Activated gamma-delta T cell treated with anti-CD3 and anti-CD28 coated beads, Interleukin-2, amount 50 U/mL, for 16 hours (primary cell): ENCODE measurements around the gene EIF4B.
A peak's percentile ranks its signal among the peaks of the same experiment; 100 is the strongest.

Experiments used
- DNase-seq: peaks from one replicate; pipeline ENCODE4 v3.0.0-alpha.2; 2020; ENCODE audit warnings: low read depth

Gene EIF4B

DNA sequence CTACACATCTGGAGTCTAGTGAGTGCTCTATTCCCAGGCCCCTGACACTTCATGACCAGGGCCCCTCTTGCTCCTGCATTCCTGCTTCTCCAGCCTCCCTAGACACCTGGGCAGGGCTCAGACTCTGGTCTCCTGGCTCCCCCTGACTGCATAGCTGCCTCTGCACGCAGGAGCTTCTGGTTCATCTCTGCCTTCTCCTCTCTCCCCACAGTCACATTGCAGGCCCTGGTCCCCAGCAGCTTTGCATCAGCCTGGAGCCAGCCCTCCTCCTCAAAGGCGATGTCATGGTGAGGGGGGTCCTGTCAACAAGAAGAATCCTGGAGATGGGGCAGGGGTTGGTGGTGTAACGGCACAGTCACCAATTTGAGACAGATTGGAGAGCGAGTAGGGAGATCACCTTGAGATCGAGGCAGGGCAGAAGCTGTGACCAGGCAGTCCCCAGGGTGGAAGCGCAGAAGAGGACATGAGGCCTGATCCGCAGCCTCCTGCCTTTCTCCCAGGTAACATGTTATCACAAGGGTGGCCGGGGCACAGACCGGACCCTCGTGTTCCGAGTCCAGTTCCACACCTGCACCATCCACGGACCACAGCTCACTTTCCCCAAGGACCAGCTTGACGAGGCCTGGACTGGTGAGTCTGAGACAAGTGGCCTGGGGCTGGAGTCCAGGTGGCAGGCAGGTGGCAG lies 51.7 kb downstream of the EIF4B start:
- DNase-seq, result no peak

DNA sequence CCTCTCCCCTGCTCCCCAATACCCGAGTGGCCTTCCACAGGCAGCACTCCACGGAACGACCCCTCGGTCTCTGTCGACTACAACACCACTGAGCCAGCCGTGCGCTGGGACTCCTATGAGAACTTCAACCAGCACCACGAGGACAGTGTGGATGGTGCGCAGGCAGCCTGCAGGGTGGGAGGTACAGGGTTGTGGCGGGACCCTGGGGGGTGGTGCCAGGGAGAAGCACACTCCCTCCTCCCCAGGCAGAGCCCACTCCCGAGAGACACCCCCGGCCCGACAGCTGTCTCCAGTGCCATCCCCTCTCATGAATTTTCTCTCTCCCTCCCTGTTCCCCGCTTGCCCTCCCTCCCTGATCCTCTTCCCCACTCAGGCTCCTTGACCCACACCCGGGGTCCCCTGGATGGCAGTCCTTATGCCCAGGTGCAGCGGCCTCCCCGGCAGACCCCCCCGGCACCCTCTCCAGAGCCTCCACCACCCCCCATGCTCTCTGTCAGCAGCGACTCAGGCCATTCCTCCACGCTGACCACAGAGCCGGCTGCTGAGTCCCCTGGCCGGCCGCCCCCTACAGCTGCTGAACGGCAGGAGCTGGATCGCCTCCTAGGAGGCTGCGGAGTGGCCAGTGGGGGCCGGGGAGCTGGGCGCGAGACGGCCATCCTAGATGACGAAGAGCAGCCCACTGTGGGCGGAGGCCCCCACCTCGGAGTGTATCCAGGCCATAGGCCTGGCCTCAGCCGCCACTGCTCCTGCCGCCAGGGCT lies 52.6 kb downstream of the EIF4B start:
- DNase-seq, result no peak

DNA sequence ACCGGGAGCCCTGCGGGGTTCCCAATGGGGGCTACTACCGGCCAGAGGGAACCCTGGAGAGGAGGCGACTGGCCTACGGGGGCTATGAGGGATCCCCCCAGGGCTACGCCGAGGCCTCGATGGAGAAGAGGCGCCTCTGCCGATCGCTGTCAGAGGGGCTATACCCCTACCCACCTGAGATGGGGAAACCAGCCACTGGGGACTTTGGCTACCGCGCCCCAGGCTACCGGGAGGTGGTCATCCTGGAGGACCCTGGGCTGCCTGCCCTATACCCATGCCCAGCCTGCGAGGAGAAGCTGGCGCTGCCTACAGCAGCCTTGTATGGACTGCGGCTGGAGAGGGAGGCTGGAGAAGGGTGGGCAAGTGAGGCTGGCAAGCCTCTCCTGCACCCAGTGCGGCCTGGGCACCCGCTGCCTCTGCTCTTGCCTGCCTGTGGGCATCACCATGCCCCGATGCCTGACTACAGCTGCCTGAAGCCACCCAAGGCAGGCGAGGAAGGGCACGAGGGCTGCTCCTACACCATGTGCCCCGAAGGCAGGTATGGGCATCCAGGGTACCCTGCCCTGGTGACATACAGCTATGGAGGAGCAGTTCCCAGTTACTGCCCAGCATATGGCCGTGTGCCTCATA lies 53.3 kb downstream of the EIF4B start:
- DNase-seq, result no peak

DNA sequence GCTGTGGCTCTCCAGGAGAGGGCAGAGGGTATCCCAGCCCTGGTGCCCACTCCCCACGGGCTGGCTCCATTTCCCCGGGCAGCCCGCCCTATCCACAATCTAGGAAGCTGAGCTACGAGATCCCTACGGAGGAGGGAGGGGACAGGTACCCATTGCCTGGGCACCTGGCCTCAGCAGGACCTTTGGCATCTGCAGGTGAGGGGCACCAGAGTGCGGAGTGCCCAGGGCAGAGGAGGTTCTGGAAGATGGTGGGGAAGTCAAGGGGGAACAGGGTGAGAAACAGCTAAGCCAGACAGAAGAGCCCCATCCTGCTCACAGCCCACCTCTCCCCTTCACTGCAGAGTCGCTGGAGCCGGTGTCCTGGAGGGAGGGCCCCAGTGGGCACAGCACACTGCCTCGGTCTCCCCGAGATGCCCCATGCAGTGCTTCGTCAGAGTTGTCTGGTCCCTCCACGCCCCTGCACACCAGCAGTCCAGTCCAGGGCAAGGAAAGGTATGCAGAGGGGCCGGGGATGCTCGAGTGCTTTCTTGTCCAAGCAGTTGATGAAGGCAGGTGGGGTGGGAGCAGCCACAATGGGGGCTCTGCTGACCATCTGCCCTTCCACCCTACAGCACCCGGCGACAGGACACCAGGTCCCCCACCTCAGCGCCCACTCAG lies 53.9 kb downstream of the EIF4B start:
- no peak for DNase-seq

DNA sequence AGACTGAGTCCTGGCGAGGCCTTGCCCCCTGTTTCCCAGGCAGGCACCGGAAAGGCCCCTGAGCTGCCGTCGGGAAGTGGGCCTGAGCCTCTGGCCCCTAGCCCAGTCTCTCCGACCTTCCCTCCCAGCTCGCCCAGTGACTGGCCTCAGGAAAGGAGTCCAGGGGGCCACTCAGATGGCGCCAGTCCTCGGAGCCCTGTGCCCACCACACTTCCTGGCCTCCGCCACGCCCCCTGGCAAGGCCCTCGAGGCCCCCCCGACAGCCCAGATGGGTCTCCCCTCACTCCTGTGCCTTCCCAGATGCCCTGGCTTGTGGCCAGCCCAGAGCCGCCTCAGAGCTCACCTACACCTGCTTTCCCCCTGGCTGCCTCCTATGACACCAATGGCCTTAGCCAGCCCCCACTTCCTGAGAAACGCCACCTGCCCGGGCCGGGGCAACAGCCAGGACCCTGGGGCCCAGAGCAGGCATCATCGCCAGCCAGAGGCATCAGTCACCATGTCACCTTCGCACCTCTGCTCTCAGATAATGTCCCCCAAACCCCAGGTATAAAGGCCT lies 54.5 kb downstream of the EIF4B start:
- DNase-seq, result no peak

DNA sequence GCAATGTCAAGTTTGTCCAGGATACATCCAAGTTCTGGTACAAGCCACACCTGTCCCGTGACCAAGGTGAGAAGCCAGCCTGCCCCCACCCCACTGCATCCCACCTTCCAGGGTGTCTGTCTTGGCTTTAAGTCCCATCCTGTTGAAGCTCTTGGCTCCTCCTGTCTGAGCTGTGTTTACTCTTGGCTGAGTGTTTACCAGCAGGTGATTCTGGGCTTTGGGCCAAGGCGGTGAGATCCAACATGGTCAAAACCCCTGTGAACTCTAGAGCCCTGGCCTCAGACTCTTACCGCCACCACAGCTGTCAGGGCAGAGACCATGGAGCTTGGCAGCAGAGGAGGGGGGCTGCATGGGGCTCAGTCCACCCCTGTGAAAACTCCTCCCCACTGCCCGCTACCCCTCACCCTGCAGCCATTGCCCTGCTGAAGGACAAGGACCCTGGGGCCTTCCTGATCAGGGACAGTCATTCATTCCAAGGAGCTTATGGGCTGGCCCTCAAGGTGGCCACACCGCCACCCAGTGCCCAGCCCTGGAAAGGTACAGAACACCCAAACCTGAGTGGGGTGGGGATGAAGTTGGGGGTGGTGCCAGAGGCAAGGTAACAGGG lies 55.3 kb downstream of the EIF4B start:
- DNase-seq, result no peak

DNA sequence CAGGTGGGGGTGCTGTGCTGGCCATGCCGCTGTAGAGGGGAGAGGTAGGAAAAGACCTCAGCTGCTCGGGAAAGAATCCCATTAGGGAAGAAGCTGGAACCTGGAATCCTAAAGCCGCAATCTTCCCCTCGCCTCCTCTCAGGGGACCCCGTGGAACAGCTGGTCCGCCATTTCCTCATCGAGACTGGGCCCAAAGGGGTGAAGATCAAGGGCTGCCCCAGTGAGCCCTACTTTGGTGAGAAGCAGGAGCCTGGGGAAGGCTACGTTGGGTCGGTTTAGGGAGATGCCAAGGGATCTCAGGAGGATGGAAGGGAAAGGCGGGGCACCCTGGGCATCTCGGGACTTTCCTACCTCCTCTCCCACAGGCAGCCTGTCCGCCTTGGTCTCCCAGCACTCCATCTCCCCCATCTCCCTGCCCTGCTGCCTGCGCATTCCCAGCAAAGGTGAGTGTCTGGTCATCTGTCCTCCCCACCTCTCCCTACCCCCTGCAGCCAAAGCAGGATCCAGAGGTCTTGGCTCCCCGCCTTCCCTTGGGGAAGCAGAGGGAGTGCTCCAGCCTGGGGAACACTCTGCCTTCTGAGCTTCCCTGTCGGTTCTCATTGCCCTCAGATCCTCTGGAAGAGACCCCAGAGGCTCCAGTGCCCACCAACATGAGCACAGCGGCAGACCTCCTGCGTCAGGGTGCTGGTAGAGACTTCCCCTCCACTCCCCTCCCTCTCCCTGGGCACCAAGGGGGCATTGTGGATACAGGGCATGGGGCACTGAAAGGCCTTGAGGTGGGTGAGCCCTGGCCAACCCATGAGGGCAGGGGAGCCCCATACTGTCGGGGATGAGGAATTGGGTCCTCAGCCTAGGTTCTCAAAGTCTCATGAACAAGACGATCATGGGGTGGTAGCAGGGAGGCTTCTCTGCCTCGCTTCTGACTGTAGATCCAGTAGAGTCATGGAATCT lies 56.0 kb downstream of the EIF4B start:
- DNase-seq, result no peak

DNA sequence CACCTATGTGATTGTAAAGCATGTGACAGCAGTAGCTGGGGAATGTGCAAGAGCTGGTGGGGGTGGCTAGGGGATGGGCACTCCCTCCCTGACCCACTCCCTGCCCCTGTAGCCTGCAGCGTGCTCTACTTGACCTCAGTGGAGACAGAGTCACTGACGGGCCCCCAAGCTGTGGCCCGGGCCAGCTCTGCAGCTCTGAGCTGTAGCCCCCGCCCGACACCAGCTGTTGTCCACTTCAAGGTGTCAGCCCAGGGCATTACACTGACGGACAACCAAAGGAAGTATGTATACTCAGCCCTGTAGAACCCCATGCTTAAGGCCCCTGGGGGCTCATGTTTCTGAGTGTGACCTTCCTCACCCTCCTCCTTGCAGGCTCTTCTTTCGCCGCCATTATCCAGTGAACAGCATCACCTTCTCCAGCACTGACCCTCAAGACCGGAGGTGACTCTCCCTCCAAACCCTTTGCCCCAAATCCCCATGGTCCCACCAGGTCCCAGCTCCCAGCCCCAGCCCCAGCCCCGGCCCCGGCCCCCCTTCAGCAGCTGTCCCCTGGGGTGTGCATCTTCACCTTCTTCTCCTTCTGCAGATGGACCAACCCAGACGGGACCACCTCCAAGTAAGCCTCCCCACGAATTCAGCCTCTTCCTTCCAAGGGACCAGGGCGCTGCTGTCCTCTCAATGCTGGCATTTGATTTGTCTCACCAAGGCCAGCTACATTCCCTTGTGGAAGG lies 56.9 kb downstream of the EIF4B start:
- no peak for DNase-seq

DNA sequence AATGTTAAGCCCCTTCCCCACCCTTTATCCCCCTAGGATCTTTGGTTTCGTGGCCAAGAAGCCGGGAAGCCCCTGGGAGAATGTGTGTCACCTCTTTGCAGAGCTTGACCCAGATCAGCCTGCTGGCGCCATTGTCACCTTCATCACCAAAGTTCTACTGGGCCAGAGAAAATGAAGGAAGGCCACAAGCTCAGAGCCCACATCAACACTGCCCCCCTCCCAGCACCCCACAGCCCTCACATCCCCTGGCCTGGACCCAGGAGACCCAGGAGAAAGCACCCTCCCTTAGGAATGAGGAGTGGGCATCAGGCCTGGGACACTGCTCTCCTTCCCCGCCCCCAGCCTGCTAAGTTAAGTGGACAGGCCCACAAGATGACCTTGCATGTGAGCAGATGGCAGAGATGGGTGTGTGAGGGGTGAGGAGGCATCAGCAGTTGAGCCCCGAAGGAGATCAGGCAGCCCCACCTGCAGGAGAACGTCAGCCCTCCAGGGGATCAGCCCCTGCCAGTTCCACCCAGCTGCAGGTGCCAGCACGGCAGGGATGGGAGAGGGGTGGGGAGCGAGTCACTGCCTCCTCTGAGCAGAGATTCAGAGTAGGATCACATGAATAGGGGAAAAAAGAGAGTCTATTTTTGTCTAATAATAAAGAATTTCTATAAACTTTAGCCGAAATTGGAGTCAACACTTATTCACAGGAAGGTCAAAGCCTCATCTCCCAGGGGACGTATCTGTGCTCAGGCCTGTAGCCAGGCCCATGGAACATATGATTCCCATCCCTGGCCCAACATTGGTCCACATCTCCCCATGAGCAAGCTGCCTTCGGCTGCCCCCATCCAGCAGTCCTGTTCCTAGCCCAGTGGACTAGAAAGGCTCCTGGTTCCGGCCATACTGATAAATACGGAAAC lies 57.7 kb downstream of the EIF4B start:
- no peak for DNase-seq

DNA sequence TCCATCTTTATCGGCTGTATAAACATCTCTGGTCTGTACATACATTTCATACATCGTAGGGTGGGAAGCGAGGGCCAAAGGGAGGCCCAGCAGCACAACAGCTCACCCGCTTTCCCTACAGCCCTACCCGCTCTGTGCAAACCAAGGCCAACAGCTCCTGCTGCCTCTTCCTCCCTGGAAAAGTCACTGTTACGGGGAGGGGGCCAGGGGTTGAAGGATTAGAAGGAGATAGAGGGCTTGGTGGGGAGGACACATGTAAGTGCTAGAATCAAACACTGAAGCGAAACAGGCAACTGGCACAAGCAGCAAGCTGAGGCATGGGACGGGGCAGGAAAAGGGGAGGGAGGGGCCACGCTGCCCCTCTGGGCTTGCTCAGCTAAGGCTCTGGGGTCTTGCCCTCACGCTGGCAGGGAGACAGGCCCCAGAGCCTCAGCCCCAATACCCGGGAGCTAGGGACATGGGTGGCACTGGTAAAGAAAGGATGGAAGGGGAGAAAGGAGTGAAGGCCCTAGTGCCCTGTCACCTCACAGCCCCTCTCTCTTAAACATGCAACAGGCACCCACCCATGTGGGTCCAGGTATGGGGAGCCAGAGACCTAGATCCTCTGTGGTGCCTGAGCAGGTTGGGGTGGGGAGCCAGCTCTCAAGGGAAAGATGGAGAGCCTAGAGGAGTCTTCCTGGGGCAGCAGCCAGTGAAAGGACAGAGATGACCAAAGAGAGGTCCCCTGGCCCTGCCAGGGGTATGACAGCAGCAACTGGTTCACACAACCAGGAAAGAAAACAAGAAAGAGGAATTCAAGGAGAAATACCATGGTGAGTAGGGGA lies 58.6 kb downstream of the EIF4B start:
- no peak for DNase-seq

DNA sequence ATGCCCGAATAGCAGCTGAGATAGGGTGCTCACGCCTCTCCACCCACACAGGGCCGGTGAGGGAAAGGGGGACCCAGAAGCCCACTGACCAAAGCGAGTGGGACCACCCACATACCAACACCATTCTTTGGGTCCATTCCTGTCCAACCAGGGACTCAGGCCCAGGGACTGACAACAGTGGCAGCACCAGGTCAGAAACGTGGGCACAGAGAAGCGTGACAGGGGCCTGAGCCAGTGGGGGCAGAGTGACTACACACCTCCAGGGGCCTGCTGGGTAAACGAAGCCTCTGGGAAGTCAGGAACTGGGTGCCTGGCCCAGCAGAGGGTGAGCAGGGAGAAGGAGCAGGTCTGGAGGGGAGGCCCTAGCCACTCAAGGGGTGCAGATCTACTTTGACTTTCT lies 59.2 kb downstream of the EIF4B start:
- no peak for DNase-seq

DNA sequence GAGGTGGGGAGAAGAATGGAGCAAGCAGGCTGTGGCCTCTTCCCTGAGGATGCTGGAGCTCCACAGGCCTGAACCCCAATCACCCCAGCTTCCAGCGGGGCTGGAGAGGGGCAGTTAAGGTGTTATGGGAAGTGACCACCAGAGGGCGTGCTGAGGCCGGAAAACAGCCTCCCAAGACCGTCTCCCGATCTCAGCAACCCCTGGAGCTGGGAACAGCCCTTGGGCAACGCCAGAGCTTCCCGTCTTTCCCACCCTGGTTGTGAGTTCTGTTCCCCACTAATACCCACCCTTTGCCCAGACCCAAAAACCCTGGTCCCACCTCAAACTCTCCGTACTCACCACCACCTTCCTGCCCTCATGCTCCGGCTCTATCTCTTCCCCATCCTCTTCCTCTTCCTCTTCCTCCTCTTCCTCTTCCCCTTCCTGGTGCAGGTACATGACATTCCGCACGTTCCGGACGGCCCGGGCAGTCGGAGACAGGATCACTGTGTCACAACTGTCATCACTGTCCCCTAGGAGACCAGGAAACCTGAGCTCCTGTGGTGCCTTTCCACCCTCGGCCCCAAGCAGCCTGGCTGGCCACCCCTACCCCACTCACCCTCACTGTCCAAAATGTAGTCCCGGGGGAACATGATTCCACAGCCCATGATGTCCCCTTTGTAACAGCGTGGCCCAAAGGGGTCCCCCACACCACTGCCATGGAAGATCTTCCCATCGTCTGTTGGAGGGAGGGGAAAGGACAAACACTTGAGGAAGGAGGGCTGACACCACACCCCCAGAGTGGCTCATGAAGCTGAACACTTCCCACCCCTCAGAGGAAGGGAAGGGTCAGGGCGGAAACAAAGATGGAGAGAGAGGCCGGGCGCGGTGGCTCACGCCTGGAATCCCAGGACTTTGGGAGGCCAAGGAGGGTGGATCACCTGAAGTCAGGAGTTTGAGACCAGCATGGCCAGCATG lies 60.0 kb downstream of the EIF4B start:
- DNase-seq, result peak; percentile 48

DNA sequence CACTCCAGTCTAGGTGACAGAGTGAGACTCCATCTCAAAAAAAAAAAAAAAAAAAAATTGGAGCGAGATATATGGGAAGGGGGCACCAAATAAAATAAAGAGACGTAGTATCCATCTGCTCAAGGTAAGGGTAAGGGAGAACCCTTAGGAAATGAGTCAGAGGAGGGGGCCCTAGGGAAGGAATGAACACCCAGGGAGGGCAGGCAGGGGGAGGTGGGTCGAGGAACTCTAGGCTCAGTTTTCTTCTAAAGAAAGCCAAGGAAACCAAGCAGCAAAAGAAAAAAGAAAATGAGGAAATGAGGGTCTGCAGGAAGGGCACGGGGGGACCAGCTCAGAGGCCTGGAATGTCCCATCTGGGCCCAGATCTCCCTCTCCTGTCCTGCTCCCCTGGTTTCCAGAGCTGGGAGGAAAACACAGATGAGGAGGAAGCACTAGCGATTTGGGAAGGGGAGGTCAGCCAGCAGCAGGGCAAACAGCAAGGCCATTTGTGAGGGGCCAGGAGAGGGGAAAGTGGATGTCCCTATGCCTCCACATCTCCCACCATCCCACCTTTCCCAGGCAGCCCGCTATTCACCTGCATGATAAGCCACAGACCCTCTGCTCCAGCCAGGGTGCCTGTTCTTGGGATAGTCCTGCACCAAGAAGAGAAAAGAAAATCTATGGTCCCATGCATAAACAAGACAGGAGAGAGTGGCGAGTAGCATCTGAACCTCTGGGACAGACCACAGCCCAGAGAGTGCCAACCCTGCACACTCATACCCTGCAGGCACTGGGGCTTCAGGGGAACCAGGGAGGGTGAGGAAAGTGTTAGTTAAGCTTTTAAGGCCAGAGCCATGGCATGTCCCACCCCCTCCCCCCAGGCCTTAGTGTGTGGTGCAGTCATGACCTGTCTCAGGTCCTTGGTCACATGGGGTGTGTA lies 61.1 kb downstream of the EIF4B start:
- DNase-seq, result no peak

DNA sequence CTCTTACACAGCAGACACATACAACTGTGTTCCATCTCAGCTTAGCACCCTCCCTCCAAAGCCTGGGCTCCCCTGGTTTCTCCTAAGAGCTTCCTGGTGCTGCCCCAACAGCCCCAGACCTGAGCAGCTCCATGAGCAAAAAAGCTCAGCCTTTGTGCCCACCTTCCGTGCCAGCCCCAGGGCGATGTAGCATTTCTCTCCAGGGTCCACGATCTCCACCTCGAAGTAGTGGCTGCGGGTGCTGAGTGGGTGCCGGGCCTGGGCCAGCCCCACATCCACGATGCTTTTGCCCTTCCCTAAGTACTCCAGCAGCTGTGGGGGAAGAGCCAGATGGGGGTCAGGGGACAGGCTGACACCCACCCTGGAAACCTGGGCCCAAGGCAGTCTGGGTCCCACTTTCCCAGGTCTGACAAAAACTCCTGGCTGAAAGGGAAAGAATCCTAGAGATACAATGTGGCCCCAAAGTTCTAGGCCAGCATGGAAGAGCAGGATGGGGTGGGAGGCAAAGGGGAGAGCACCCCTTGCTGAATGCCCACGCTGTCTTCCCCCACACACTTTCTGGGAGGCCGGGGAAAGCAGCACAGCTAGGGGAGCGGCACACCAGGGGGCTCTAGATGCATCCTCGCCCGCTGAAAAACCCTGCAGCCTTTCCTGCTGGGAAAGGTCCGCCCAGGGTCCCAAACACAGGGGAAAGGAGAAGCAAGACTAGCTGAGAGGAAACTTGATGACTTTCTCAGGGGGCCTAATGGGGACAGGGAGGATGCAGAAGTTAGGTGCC lies 61.9 kb downstream of the EIF4B start:
- no peak for DNase-seq
